K562 (cell line): Measurements from ENCODE around the gene CARMIL1. TPM values are rescaled to one million over a fixed set of nuclear protein-coding genes. Genes with fewer than 3 reads are reported as not detected.

Experiments
- ATAC-seq: fragments of 200-7000 bp; cut with Tn5 transposase; 3 replicates; pipeline ENCODE4 v1.9.1; 2020; ENCODE audit warnings: moderate library complexity
- BruUV-seq: library from RNA; stranded (reverse); fragments of 400-500 nt; replicated peaks from 2 replicates; lab custom pipeline; 2021; lab: Mats Ljungman, UMichigan
- CTCF ChIA-PET: fragments of 300-600 bp; formaldehyde crosslinking; extraction: SDS; loops from one replicate; lab custom pipeline; 2021; ENCODE audit warnings: low intra/inter-chr PET ratio; lab: Yijun Ruan, JAX
- POLR2A ChIA-PET: fragments of 300-600, 350-650 bp; sonication (Branson Sonifier 250); formaldehyde crosslinking; extraction: SDS; loops from one replicate; lab custom pipeline; 2021; ENCODE audit warnings: antibody characterized with exemption, inconsistent platforms; lab: Yijun Ruan, JAX
- DNase-seq, 4 experiments: peaks; one replicate each; pipeline versions ENCODE4 v3.0.0 to v3.0.0-alpha.2; 2011 to 2018; ENCODE audit warnings: low spot score in 3 of 4, mixed read lengths in 3 of 4; ENCODE audit errors: extremely low read depth in 1 of 4
- FAIRE-seq: peaks from 2 replicates; lab custom pipeline; 2011; peaks lifted over from hg19 to GRCh38; lab: Jason Lieb, UNC
- H2AFZ ChIP-seq: 2 replicates; pipeline ENCODE4 v1.6.0; 2011; ENCODE audit warnings: low read depth, low read length, control low read depth, inconsistent platforms
- H3K27ac ChIP-seq: fragments of 200-600 bp; 3 replicates; pipeline ENCODE4 v1.8.0; 2011; ENCODE audit warnings: low read depth, mild to moderate bottlenecking, control low read depth, inconsistent platforms, low read length, moderate library complexity, mixed read lengths; ENCODE audit errors: extremely low read depth
- H3K27me3 ChIP-seq, 2 experiments: fragments of 300-600 bp in 1 of 2; 2 replicates in 1 of 2; 3 replicates in 1 of 2; pipeline versions ENCODE4 v1.6.0 to v1.8.0; 2011; ENCODE audit warnings: inconsistent platforms in 2 of 2, low read length in 2 of 2, mild to moderate bottlenecking in 1 of 2, mixed read lengths in 1 of 2, moderate library complexity in 1 of 2; ENCODE audit not compliant: control insufficient read depth in 2 of 2, insufficient read depth in 2 of 2
- H3K36me3 ChIP-seq: fragments of 300-600 bp; 3 replicates; pipeline ENCODE4 v1.8.0; 2011; ENCODE audit warnings: mild to moderate bottlenecking, low read length, inconsistent platforms; ENCODE audit not compliant: control insufficient read depth, insufficient read depth
- H3K4me1 ChIP-seq, 2 experiments: fragments of 200-600 bp in 1 of 2; replicated peaks in 1 of 2; 2 replicates in 1 of 2; 3 replicates in 1 of 2; pipeline versions ENCODE4 v1.5.1 to v1.8.0; 2011; ENCODE audit warnings: inconsistent platforms in 2 of 2, low read length in 2 of 2, mild to moderate bottlenecking in 1 of 2, mixed read lengths in 1 of 2, moderate library complexity in 1 of 2; ENCODE audit not compliant: control insufficient read depth in 2 of 2, insufficient read depth in 2 of 2
- H3K4me2 ChIP-seq: 2 replicates; pipeline ENCODE4 v1.6.1; 2011; ENCODE audit warnings: low read length, control low read depth, inconsistent platforms, mixed read lengths; ENCODE audit not compliant: insufficient read depth
- H3K4me3 ChIP-seq: fragments of 200-600 bp; sonication (generic), shearing (Covaris generic); 2 replicates; pipeline ENCODE4 v1.5.1; 2016; ENCODE audit warnings: control low read depth, inconsistent platforms
- H3K79me2 ChIP-seq: fragments of 200-600 bp; 3 replicates; pipeline ENCODE4 v1.8.0; 2011; ENCODE audit warnings: low read length, inconsistent platforms; ENCODE audit not compliant: control insufficient read depth, insufficient read depth
- H3K9ac ChIP-seq, 2 experiments: 2 replicates each; pipeline versions ENCODE4 v1.6.0 to v1.6.1; 2011; ENCODE audit warnings: low read depth in 2 of 2, low read length in 2 of 2, control low read depth in 1 of 2, inconsistent platforms in 1 of 2, mild to moderate bottlenecking in 1 of 2, mixed read lengths in 1 of 2; ENCODE audit not compliant: insufficient read depth in 1 of 2
- H3K9me1 ChIP-seq: one replicate; pipeline ENCODE4 v1.6.0; 2011; ENCODE audit warnings: inconsistent platforms, mild to moderate bottlenecking, low read length, moderate library complexity; ENCODE audit not compliant: control insufficient read depth, insufficient read depth
- H3K9me3 ChIP-seq: replicated peaks from 2 replicates; pipeline ENCODE4 v1.5.1; 2011; ENCODE audit warnings: low read depth, low read length, inconsistent platforms; ENCODE audit not compliant: control insufficient read depth, insufficient read depth
- H4K20me1 ChIP-seq: replicated peaks from 2 replicates; pipeline ENCODE4 v1.6.1; 2011; ENCODE audit warnings: low read length, inconsistent platforms, mixed read lengths; ENCODE audit not compliant: control insufficient read depth, insufficient read depth
- ARID3A ChIP-seq: IDR thresholded peaks from 2 replicates; pipeline ENCODE4 v1.6.1; 2012; ENCODE audit warnings: low read depth, low read length, improper control_type of control experiment, borderline replicate concordance
- BRF1 ChIP-seq: IDR thresholded peaks from 3 replicates; pipeline ENCODE4 v1.6.1; 2011; ENCODE audit warnings: borderline replicate concordance, mild to moderate bottlenecking; ENCODE audit not compliant: insufficient read length; ENCODE audit errors: extremely low read depth
- EZH2 ChIP-seq: IDR thresholded peaks from 2 replicates; pipeline ENCODE4 v1.6.1; 2012; ENCODE audit warnings: low read depth, mild to moderate bottlenecking, inconsistent platforms, low read length, borderline replicate concordance
- FOXA3 ChIP-seq, 2 experiments: fragments of 450-650 bp in 1 of 2; sonication (generic) in 1 of 2; formaldehyde crosslinking; IDR thresholded peaks in 1 of 2; conservative IDR thresholded peaks in 1 of 2; 2 replicates each; pipeline versions ENCODE4 v1.4.0 to v1.8.0; 2020 to 2022; ENCODE audit warnings: mild to moderate bottlenecking in 2 of 2, missing genetic modification reagents in 1 of 2
- GTF3C2 ChIP-seq: IDR thresholded peaks from 3 replicates; pipeline ENCODE4 v1.6.1; 2011; ENCODE audit warnings: borderline replicate concordance, mild to moderate bottlenecking, moderate library complexity; ENCODE audit not compliant: insufficient read length; ENCODE audit errors: extremely low read depth
- HOXB6 ChIP-seq: fragments of 250-450 bp; sonication (Bioruptor Pico); IDR thresholded peaks from 2 replicates; pipeline ENCODE4 v1.5.1; 2022; ENCODE audit warnings: mild to moderate bottlenecking, borderline replicate concordance
- PCBP2 ChIP-seq: fragments of 200-400 bp; formaldehyde crosslinking; IDR thresholded peaks from 2 replicates; pipeline ENCODE4 v1.6.1; 2018; ENCODE audit warnings: low read length, low read depth, mild to moderate bottlenecking, moderate library complexity; ENCODE audit not compliant: poor library complexity, severe bottlenecking
- PML ChIP-seq: IDR thresholded peaks from 2 replicates; pipeline ENCODE4 v1.6.1; 2012; ENCODE audit warnings: low read length, inconsistent platforms
- SMARCC2 ChIP-seq: fragments of 450-650 bp; IDR thresholded peaks from 2 replicates; pipeline ENCODE4 v1.6.1; 2017; ENCODE audit warnings: antibody characterized with exemption, moderate library complexity, mild to moderate bottlenecking, low read depth
- TAF1 ChIP-seq: IDR thresholded peaks from 2 replicates; pipeline ENCODE4 v1.6.1; 2011; ENCODE audit warnings: mild to moderate bottlenecking, low read length, moderate library complexity; ENCODE audit not compliant: insufficient read depth, control insufficient read depth, severe bottlenecking; ENCODE audit errors: extremely low read depth
- ZNF274 ChIP-seq: IDR thresholded peaks from 2 replicates; pipeline ENCODE4 v1.6.1; 2011; ENCODE audit warnings: low read depth, mild to moderate bottlenecking, low read length, moderate library complexity, borderline replicate concordance
- ZSCAN32 ChIP-seq: fragments of 450-650 bp; formaldehyde crosslinking; IDR thresholded peaks from 2 replicates; pipeline ENCODE4 v1.4.0; 2020; ENCODE audit warnings: mild to moderate bottlenecking, moderate library complexity
- WGBS: fragments of 100-300 bp; shearing (Covaris generic); methylation state at CpG from one replicate; pipeline ENCODE4 v1.1.6; 2016; ENCODE audit warnings: low coverage, mixed read lengths; ENCODE audit not compliant: insufficient coverage; ENCODE audit errors: missing lambda C conversion rate; 5-methylcytosine and 5-hydroxymethylcytosine counted together
- in situ Hi-C: fragments of 300-500 bp; cut with MboI; formaldehyde crosslinking; loops from 4 replicates; pipeline ENCODE4 v1.15.0; 2018; ENCODE audit warnings: inconsistent platforms, mixed read lengths
- intact Hi-C: fragments of 100-400 bp; cut with micrococcal nuclease; formaldehyde crosslinking; loops from 2 replicates; pipeline ENCODE4 v1.14.2; 2022
- polyA plus RNA-seq, 8 experiments: library from polyadenylated mRNA; depleted of rRNA in 4 of 8; stranded (reverse) in 5 of 8; unstranded in 3 of 8; fragments of >200 nt; fragmentation: Nextera tagmentation in 2 of 8; fragmentation: Illumina TruSeq in 1 of 8; extraction: Ambion mirVana in 2 of 8; extraction: Trizol in 1 of 8; gene quantifications; 2 replicates each; pipeline versions ENCODE4 v1.2.1 to v1.2.3, GENCODE V29; 2011 to 2014; ENCODE audit warnings: inconsistent platforms in 1 of 8, missing spikeins in 1 of 8
- total RNA-seq, 7 experiments: library from RNA; depleted of rRNA in 6 of 7; stranded (reverse); fragments of >200 nt in 6 of 7; fragmentation: Illumina TruSeq in 2 of 7; extraction: Trizol in 2 of 7; gene quantifications; 2 replicates each; pipeline versions ENCODE4 v1.2.1 to v1.2.3, GENCODE V29; 2011 to 2021; ENCODE audit warnings: low replicate concordance in 1 of 7
- TF ChIP-seq, protein P1 (sequence below): conservative IDR thresholded peaks from 2 replicates; pipeline ENCODE4 v1.6.1; 2011; ENCODE audit warnings: low read depth, mild to moderate bottlenecking, low read length; ENCODE audit not compliant: control insufficient read depth
- TF ChIP-seq, protein P2 (sequence below): sonication (generic); formaldehyde crosslinking; IDR thresholded peaks from 2 replicates; pipeline ENCODE4 v1.8.1; 2023; ENCODE audit warnings: mild to moderate bottlenecking, missing genetic modification reagents

CARMIL1 gene
- total and polyA plus RNA-seq, 9 of the 15 experiments (the other 6 are each of a cell fraction or from before 2014, with no cell fraction given) = 0.04 to 0.32 (median 0.10) TPM; not detected in 1

GRCh38 chr6:25635886-25636317, 356.7 kb downstream of the CARMIL1 start:
- Histone ChIP-seq H3K79me2 (no peaks in the 10 kb centered on the region), H3K36me3 (no peaks in the 10 kb centered on the region), H3K4me3 (no peak overlapping the region), H3K4me2 (no peak overlapping the region), H4K20me1 (0 out of 2 replicates have a peak, but pooled peaks cover 6% of the 10 kb centered on the region), H3K27ac (no peak overlapping the region), H3K4me1 (no peaks in the 10 kb centered on the region), H2AFZ (no peak overlapping the region), H3K9ac (no peak overlapping the region), H3K9me1 (no peaks in the 10 kb centered on the region), H3K9me3 (no peaks in the 10 kb centered on the region), H3K27me3 (peaks cover 0 to 5% of the 10 kb centered on the region in 2 experiments; a peak in 1 of 5 replicates)
- in situ Hi-C loops = no loop called here
- CTCF ChIA-PET = no interaction called here
- WGBS = 0% methylated on average over 2 of the region's 2 CpGs
- ATAC-seq (no peak), FAIRE-seq (peak; percentile 37), DNase-seq (no peak)
- intact Hi-C loops = no loop called here
- POLR2A ChIA-PET = no interaction called here
- no TSS peak for BruUV-seq
- TF ChIP-seq ARID3A (no peak), SMARCC2 (no peak), FOXA3 (CRISPR knock-in tag; conservative IDR thresholded peaks at IDR 0.05 in 1 of 2, IDR thresholded peaks at IDR 0.05 in 1 of 2) (no peak), PCBP2 (no peak), EZH2 (no peak), HOXB6 (CRISPR knock-in tag) (no peak), TAF1 (no peak), ZNF274 (no peak), PML (no peak), BRF1 (no peak), GTF3C2 (no peak), ZSCAN32 (CRISPR knock-in tag) (no peak)
- TF ChIP-seq, protein P1, sequence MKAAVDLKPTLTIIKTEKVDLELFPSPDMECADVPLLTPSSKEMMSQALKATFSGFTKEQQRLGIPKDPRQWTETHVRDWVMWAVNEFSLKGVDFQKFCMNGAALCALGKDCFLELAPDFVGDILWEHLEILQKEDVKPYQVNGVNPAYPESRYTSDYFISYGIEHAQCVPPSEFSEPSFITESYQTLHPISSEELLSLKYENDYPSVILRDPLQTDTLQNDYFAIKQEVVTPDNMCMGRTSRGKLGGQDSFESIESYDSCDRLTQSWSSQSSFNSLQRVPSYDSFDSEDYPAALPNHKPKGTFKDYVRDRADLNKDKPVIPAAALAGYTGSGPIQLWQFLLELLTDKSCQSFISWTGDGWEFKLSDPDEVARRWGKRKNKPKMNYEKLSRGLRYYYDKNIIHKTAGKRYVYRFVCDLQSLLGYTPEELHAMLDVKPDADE = no peak
- TF ChIP-seq, protein P2, sequence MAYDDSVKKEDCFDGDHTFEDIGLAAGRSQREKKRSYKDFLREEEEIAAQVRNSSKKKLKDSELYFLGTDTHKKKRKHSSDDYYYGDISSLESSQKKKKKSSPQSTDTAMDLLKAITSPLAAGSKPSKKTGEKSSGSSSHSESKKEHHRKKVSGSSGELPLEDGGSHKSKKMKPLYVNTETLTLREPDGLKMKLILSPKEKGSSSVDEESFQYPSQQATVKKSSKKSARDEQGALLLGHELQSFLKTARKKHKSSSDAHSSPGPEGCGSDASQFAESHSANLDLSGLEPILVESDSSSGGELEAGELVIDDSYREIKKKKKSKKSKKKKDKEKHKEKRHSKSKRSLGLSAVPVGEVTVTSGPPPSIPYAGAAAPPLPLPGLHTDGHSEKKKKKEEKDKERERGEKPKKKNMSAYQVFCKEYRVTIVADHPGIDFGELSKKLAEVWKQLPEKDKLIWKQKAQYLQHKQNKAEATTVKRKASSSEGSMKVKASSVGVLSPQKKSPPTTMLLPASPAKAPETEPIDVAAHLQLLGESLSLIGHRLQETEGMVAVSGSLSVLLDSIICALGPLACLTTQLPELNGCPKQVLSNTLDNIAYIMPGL (CRISPR knock-in tag) = no peak
